Activated naive CD8-positive, alpha-beta T cell treated with anti-CD3 and anti-CD28 coated beads, Interleukin-2, amount 10 ng/mL, durations not matched to agents 7 days and 5 days (primary cell): ENCODE measurements around the gene SP140. TPM values are rescaled to one million over a fixed set of nuclear protein-coding genes. Genes with fewer than 3 reads are reported as not detected.
"Not testable (repeated sequence)": the region's sequence is repeated elsewhere in the genome, so short reads cannot be mapped to it uniquely, and the experiment has no call there.

Experiments
- ATAC-seq: fragments of 150-1000 bp; cut with Tn5 transposase; one replicate; pipeline ENCODE4 v1.10.0; 2021; ENCODE audit warnings: low read depth, moderate library complexity
- POLR2A ChIA-PET: fragments of 350-600 bp; sonication (Branson Sonifier 250); formaldehyde crosslinking; loops from one replicate; lab custom pipeline; 2021; ENCODE audit warnings: antibody characterized with exemption; lab: Charles Lee
- DNase-seq: peaks from one replicate; pipeline ENCODE4 v3.0.0; 2021
- H3K27ac Mint-ChIP-seq: one replicate; pipeline ENCODE4 v1.8.0; 2022; ENCODE audit warnings: mild to moderate bottlenecking, mixed read lengths
- H3K27me3 Mint-ChIP-seq: one replicate; pipeline ENCODE4 v1.8.0; 2022; ENCODE audit warnings: mild to moderate bottlenecking, moderate library complexity, mixed read lengths
- H3K36me3 Mint-ChIP-seq: one replicate; pipeline ENCODE4 v1.8.0; 2021; ENCODE audit warnings: mild to moderate bottlenecking, mixed read lengths
- H3K4me1 Mint-ChIP-seq: one replicate; pipeline ENCODE4 v1.8.0; 2021; ENCODE audit warnings: mixed read lengths
- H3K4me3 Mint-ChIP-seq: one replicate; pipeline ENCODE4 v1.8.0; 2022; ENCODE audit warnings: mild to moderate bottlenecking, moderate library complexity, mixed read lengths
- H3K9me3 Mint-ChIP-seq: one replicate; pipeline ENCODE4 v1.8.0; 2021; ENCODE audit warnings: mixed read lengths
- total RNA-seq, 2 experiments: library from RNA; stranded (reverse); gene quantifications; one replicate each; pipeline ENCODE4 v1.2.3, GENCODE V29; 2021

The SP140 gene
- total RNA-seq, 2 experiments from 2014 or later = 58.7 to 61.4 TPM

- H3K27ac Mint-ChIP-seq = peak within 1 kb of the TSS; percentile 98
- ATAC-seq (peak; percentile 99), DNase-seq (peak; percentile 85)
- H3K27me3 Mint-ChIP-seq = no peaks in the 10 kb centered on the region
- POLR2A ChIA-PET = interaction anchor here (0.6 to 5.9 kb wide), 18 partner anchors 9 to 371 kb away, joined by 3 to 56 read pairs (median 6); partner anchors contain the start of genes SP100, SP110 and SP140
- peaks cover 61% of the 10 kb centered on the region for H3K36me3 Mint-ChIP-seq
- peaks cover 48% of the 10 kb centered on the region for H3K4me1 Mint-ChIP-seq
- peaks cover 2% of the 10 kb centered on the region for H3K9me3 Mint-ChIP-seq
- H3K4me3 Mint-ChIP-seq = peak within 1 kb of the TSS; percentile 97
These were observed 101.2 kb downstream of the SP140 start, which contains the start of gene SP140L for GRCh38 chr2:230326453-230327417. SP140L (plus strand) TSS chr2:230327193; CDS start chr2:230327270, 77 bp downstream.

- DNase-seq = no peak
- H3K4me3 Mint-ChIP-seq = peak overlapping the region; percentile 97
- peaks cover 66% of the 10 kb centered on the region for H3K36me3 Mint-ChIP-seq
These were observed 102.0 kb downstream of the SP140 start for GRCh38 chr2:230327418-230328154.

GRCh38 chr2:230328155-230328458, 102.6 kb downstream of the SP140 start:
- Mint-ChIP-seq H3K4me3 (peak overlapping the region; percentile 97), H3K4me1 (peaks cover 56% of the 10 kb centered on the region), H3K27me3 (no peaks in the 10 kb centered on the region), H3K36me3 (peaks cover 67% of the 10 kb centered on the region), H3K9me3 (peaks cover 3% of the 10 kb centered on the region), H3K27ac (peak overlapping the region; percentile 98)
- POLR2A ChIA-PET = interaction anchor here (0.8 to 5.9 kb wide), 10 partner anchors 8 to 135 kb away, joined by 5 to 56 read pairs (median 8); partner anchors contain the start of genes SP100 and SP110
- ATAC-seq (no peak), DNase-seq (no peak)

More at GRCh38 chr2:230327418-230328154, 102.0 kb downstream of the SP140 start:
- POLR2A ChIA-PET = interaction anchor here (0.7 to 5.9 kb wide), 17 partner anchors 8 to 332 kb away, joined by 3 to 56 read pairs (median 6); partner anchors contain the start of genes SP100, SP110 and SP140
- ATAC-seq = peak; percentile 25
- peaks cover 2% of the 10 kb centered on the region for H3K9me3 Mint-ChIP-seq
- H3K4me1 Mint-ChIP-seq = peaks cover 53% of the 10 kb centered on the region
- peak overlapping the region; percentile 98 for H3K27ac Mint-ChIP-seq
- H3K27me3 Mint-ChIP-seq = no peaks in the 10 kb centered on the region

- Mint-ChIP-seq H3K4me3 (peak overlapping the region; percentile 97), H3K36me3 (peaks cover 70% of the 10 kb centered on the region), H3K27me3 (no peaks in the 10 kb centered on the region), H3K4me1 (peaks cover 61% of the 10 kb centered on the region), H3K27ac (peak overlapping the region; percentile 98), H3K9me3 (peaks cover 4% of the 10 kb centered on the region)
- POLR2A ChIA-PET = interaction anchor here (1.6 to 5.9 kb wide), 3 partner anchors 86 to 118 kb away, joined by 4 to 56 read pairs (median 6); partner anchors contain the start of genes SP100 and SP110
- ATAC-seq = no peak
- no peak for DNase-seq
These were observed 104.5 kb downstream of the SP140 start for GRCh38 chr2:230329946-230330605.

- POLR2A ChIA-PET = no interaction called here
- ATAC-seq (no peak), DNase-seq (no peak)
- Mint-ChIP-seq H3K27me3 (no peaks in the 10 kb centered on the region), H3K9me3 (peaks cover 4% of the 10 kb centered on the region), H3K36me3 (peaks cover 72% of the 10 kb centered on the region), H3K27ac (peak overlapping the region; percentile 71), H3K4me1 (peaks cover 62% of the 10 kb centered on the region), H3K4me3 (peak overlapping the region; percentile 97)
These were observed 105.2 kb downstream of the SP140 start for GRCh38 chr2:230330725-230331124.

GRCh38 chr2:230335461-230335863, 109.9 kb downstream of the SP140 start:
- Mint-ChIP-seq H3K9me3 (peaks cover 10% of the 10 kb centered on the region), H3K27ac (peak overlapping the region; percentile 77), H3K4me3 (peak overlapping the region; percentile 72), H3K36me3 (peaks cover 72% of the 10 kb centered on the region), H3K4me1 (peaks cover 55% of the 10 kb centered on the region), H3K27me3 (no peaks in the 10 kb centered on the region)
- POLR2A ChIA-PET = interaction anchor here (1.8 kb wide), 1 partner anchor 8 kb away, joined by 9 read pairs; the partner anchor contains the start of gene SP140L
- ATAC-seq (no peak), DNase-seq (no peak)

GRCh38 chr2:230335864-230336506, 110.4 kb downstream of the SP140 start:
- peak overlapping the region; percentile 72 for H3K4me3 Mint-ChIP-seq
- peak overlapping the region; percentile 77 for H3K27ac Mint-ChIP-seq
- POLR2A ChIA-PET = interaction anchor here (1.0 to 1.8 kb wide), 2 partner anchors 9 to 80 kb away, joined by 4 to 9 read pairs; partner anchors contain the start of genes SP100 and SP140L
- H3K27me3 Mint-ChIP-seq = no peaks in the 10 kb centered on the region
- DNase-seq (no peak), ATAC-seq (peak; percentile 45)
- H3K36me3 Mint-ChIP-seq = peaks cover 67% of the 10 kb centered on the region
- H3K9me3 Mint-ChIP-seq = peaks cover 10% of the 10 kb centered on the region
- H3K4me1 Mint-ChIP-seq = peaks cover 51% of the 10 kb centered on the region

- POLR2A ChIA-PET = interaction anchor here (0.7 kb wide), 1 partner anchor 10 kb away, joined by 3 read pairs; no protein-coding TSS in a partner anchor
- ATAC-seq, H3K27me3 Mint-ChIP-seq, DNase-seq, H3K4me3 Mint-ChIP-seq, H3K27ac Mint-ChIP-seq: not testable (repeated sequence)
- peaks cover 21% of the 10 kb centered on the region for H3K9me3 Mint-ChIP-seq
- peaks cover 61% of the 10 kb centered on the region for H3K36me3 Mint-ChIP-seq
- peaks cover 34% of the 10 kb centered on the region for H3K4me1 Mint-ChIP-seq
These were observed 116.5 kb downstream of the SP140 start for GRCh38 chr2:230341936-230342528.

- H3K27me3 Mint-ChIP-seq, H3K27ac Mint-ChIP-seq, POLR2A ChIA-PET, H3K4me3 Mint-ChIP-seq, DNase-seq, ATAC-seq: not testable (repeated sequence)
- H3K36me3 Mint-ChIP-seq = peaks cover 63% of the 10 kb centered on the region
- peaks cover 22% of the 10 kb centered on the region for H3K9me3 Mint-ChIP-seq
- H3K4me1 Mint-ChIP-seq = peaks cover 37% of the 10 kb centered on the region
These were observed 117.6 kb downstream of the SP140 start for GRCh38 chr2:230343041-230343624.

GRCh38 chr2:230343747-230344146, 118.2 kb downstream of the SP140 start:
- Mint-ChIP-seq H3K27ac (no peak overlapping the region), H3K36me3 (peaks cover 68% of the 10 kb centered on the region), H3K9me3 (peaks cover 22% of the 10 kb centered on the region), H3K4me3 (peak overlapping the region; percentile 0), H3K27me3 (no peaks in the 10 kb centered on the region), H3K4me1 (peaks cover 42% of the 10 kb centered on the region)
- POLR2A ChIA-PET = no interaction called here
- no peak for ATAC-seq
- DNase-seq = no peak

- Mint-ChIP-seq H3K27ac (peak overlapping the region; percentile 92), H3K9me3 (peaks cover 21% of the 10 kb centered on the region), H3K27me3 (no peaks in the 10 kb centered on the region), H3K4me1 (peaks cover 59% of the 10 kb centered on the region), H3K36me3 (peaks cover 78% of the 10 kb centered on the region), H3K4me3 (no peak overlapping the region)
- POLR2A ChIA-PET = interaction anchor here (3.7 kb wide), 1 partner anchor 18 kb away, joined by 23 read pairs; the partner anchor contains the start of gene SP140L
- DNase-seq (no peak), ATAC-seq (no peak)
These were observed 120.9 kb downstream of the SP140 start for GRCh38 chr2:230346465-230346864.
